Measurements from ENCODE around the gene NAA40.

NAA40 gene

DNA sequence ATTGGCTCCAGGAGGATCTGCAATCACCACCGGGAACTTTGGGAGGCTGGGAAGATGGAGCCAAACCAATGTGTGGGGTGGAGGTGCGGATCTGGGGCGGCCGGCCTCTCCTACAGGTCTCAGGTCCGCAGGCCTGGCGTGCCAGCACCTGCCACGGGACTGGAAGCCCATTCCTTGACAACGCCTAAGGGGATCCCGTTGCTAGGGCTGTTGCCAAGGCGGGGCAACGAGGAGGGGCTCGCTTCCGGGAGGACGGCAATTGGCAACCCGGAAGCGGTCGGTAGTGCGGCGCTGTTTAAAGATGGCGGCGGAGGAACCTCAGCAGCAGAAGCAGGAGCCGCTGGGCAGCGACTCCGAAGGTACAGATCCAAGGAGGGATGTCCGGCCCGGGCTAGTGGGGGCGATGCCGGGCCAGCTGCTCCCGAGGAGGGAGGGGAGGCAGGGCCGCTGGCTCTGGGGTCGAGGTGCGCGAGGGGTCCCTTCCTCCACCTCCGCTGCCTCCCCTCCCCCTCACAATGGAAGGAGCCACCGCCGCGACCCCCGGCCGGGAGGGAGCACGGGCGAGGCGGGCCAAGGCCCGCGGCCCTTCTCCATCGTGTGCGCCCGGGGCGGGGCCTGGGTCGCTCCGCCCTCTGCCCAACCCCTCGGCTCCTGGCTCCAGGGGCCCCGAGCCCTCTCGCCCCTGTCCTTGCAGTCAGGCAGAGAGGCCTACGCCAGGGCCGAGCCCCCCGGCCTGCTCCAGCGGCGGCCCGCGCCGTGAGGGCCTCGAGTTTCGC lies 47.5 kb downstream of the NAA40 start, which contains the start of gene OTUB1:
TSS of gene OTUB1 (plus strand) at position 283 of the 776 bp plus-strand sequence. CDS start at position 302, 19 bp downstream.
- peak; percentile 75 to 84 for DNase-seq (ENCODE audit: low read depth in 2 of 2)

DNA sequence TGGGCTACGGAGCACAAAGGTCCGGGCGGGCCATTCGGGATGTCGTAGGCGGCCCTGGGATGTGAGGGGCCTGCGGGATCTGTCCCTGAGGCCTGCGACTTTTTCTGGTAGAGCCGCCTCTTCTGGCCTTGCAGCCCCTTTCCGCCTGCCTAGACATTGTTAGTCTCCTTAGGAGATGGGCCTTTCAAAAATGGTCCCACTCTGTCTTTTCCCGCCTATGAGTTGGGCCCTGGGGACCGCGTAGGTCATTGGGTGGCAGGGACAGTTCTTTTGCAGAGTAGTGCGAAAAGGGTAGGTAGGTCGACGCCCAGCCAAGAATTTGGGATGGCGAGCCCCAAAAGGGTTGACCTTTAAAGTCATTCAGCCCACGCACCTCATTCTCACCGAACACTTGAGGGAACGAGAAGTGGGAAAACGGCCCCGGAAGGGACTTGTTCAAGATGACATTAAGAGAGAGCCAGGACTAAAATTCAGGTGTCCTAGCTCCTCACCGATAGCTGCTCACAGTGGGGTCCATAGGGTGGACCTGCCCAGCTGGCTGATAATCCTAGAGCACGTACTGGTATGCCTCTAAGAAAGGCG lies 48.2 kb downstream of the NAA40 start:
- DNase-seq (ENCODE audit: low read depth in 2 of 2), result no peak

DNA sequence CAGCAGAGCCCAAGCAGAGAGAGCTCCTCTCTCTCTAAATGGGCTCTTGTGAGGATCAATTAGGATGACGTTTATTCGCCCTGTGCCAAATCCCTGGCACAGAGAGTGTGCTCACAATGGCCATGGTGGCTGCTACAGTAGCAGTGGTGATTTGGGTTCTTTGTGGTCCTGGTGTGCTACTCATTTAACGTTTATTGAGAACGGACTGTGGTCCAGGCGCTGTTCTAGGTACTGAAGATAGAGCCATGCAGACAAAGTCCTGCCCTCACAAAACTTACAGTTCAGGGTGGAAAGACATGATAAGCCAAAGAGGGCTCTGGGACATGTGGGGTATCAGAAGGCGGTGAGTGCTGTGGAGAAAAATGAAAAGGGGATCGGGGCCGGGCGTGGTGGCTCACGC lies 52.8 kb downstream of the NAA40 start:
- DNase-seq (ENCODE audit: low read depth in 2 of 2), result no peak

DNA sequence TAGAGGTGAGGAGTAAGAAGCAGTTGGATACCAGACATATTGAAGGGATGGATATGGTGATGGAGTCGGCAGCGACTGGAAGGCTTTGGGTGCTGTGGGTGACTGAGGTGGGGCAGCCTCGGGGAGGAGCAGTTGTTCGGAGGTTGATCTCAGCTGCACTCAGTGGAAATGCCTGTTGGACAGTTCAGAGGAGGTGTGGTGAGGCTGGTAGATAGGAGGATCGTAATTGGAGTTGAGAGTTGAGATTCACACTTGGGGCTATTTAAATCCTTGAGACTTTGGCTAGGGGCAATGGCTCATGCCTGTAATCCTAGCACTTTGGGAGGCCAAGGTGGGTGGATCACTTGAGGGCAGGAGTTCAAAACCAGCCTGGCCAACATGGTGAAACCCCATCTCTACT lies 54.3 kb downstream of the NAA40 start:
- DNase-seq (ENCODE audit: low read depth in 2 of 2), result no peak

DNA sequence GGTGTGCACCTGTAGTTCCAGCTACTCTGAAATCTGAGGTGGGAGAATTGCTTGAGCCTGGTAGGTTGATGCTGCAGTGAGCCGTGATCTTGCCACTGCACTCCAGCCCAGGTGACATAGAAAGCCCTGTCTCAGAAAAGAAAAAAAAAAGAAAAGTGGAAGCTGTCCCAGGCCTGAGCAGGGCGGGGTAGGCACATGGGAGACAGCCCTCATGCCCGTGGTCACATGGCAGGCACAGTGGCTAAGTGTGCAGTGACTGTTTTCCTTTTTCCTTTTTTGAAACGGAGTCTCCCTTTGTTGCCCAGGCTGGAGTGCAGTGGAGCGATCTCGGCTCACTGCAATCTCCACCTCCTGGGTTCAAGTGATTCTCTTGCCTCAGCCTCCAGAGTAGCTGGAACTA lies 55.2 kb downstream of the NAA40 start:
- no peak for DNase-seq (ENCODE audit: low read depth in 2 of 2)

DNA sequence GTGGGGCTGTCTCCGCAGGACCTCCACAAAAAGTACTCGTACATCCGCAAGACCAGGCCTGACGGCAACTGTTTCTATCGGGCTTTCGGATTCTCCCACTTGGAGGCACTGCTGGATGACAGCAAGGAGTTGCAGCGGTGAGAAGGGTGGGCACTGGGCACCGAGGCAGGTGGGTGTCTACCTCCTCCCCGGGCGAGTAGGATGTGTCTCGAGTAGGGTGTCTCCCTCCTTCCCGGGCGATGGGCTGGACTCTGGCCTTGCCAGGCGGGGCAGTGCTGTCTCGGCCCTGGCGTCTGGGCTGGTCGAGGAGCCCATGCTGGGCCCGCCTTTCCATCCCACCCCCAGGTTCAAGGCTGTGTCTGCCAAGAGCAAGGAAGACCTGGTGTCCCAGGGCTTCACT lies 57.7 kb downstream of the NAA40 start:
- DNase-seq (ENCODE audit: low read depth in 2 of 2), result no peak

DNA sequence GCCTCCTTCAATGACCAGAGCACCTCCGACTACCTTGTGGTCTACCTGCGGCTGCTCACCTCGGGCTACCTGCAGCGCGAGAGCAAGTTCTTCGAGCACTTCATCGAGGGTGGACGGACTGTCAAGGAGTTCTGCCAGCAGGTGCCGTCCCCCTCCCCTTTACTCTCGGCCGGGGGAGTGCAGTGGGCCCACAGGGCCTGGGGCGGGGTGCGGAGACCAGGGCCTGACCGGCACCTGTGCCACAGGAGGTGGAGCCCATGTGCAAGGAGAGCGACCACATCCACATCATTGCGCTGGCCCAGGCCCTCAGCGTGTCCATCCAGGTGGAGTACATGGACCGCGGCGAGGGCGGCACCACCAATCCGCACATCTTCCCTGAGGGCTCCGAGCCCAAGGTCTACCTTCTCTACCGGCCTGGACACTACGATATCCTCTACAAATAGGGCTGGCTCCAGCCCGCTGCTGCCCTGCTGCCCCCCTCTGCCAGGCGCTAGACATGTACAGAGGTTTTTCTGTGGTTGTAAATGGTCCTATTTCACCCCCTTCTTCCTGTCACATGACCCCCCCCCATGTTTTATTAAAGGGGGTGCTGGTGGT lies 58.4 kb downstream of the NAA40 start:
- no peak for DNase-seq (ENCODE audit: low read depth in 2 of 2)

DNA sequence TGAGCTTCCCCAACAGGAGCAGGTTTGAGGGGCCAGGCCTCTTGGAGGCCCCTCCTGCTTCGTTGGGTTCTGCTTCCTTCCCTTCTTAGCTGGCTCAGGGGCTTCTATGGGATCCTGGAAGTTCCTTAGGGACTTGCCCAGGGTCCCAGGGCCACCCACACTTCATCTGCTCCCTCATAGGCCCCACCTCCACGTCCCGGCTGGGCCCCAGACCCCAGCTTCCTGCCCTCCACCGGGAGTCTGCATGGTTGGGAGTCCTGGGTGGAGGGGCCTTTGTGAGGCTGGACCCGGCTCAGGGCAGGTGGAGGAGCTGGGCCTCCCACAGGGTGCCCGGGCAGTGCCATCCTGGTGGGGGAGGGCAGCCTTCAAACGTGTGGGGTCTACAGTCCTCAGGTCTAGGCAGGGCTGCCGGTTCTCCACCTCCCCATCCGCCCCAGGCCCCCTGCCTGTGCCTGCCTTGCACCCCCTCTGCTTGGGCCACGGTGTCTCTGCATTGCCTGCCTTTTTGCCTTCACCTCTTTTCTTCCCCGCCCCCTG lies 59.1 kb downstream of the NAA40 start:
- no peak for DNase-seq (ENCODE audit: low read depth in 2 of 2)

DNA sequence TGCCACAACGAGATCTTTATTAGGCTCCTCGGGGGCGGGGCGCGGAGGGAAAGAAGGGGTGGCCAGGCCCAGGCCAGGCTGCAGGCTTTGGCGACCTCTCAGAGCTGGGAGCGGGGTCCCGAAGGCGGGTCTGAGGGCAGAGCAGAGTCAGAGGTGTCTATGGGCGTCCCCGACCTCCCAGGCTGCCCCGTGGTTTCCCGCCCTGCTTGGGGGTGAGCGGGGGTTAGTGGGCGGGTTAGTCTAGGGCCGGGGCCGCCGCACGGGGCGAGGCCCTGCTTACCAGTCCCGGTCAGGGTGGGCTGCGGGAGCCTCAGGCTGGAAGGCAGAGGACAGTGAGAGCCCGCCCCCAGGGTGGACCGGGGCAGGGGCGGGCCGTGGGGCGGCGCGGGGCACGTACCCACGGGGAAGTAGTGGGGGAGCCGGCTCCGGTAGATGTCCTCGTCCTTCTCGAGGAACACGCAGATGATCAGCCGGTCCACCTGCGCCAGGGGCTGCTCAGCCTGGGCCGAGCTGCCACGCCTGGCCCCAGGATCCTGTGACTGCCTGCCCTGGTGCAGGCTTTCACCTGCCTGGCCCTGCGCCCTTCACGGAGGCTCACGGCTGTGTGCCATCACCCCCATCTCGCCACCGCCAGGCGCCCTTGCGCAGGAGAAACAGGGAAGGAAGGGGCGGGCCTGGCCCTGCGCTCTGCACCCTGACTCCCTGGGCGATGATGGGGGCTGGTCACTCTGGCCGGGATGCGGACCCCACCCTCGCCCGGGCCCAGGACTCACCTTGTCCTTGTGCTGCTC lies 60.0 kb downstream of the NAA40 start:
- no peak for DNase-seq (ENCODE audit: low read depth in 2 of 2)

DNA sequence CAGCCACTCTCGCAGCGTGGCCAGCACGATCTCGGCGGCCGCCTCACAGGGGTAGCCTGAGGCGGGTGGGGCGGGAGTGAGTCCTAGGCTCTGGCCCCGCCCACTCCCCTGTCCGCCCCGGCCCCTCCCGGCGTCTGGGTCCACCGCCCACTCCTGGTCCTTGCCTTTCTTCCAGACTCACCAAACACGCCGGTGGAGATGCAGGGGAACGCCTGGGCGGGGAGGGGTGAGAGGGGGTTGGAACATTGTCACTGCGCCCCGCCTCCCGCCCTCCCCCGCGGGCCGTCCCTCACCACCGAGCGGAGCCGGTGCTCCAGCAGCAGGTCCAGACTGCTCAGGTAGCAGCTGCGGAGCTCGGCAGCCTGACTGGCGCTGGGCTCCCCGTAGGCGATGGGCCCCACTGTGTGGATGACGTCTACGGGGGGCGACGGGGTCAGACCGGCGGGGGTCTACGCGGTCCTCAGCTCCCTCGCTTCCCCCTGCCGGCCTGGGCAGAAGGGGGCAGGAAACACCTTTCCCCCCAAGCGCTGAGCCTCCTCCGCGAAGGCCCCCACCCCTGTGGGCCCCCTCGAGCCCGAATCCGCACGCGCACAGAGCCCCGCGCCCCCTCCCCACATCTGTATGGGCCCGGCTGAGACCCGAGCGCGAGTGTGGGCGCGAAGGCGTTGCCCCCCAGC lies 60.7 kb downstream of the NAA40 start:
- peak; percentile 24 to 54 for DNase-seq (ENCODE audit: low read depth in 2 of 2)

DNA sequence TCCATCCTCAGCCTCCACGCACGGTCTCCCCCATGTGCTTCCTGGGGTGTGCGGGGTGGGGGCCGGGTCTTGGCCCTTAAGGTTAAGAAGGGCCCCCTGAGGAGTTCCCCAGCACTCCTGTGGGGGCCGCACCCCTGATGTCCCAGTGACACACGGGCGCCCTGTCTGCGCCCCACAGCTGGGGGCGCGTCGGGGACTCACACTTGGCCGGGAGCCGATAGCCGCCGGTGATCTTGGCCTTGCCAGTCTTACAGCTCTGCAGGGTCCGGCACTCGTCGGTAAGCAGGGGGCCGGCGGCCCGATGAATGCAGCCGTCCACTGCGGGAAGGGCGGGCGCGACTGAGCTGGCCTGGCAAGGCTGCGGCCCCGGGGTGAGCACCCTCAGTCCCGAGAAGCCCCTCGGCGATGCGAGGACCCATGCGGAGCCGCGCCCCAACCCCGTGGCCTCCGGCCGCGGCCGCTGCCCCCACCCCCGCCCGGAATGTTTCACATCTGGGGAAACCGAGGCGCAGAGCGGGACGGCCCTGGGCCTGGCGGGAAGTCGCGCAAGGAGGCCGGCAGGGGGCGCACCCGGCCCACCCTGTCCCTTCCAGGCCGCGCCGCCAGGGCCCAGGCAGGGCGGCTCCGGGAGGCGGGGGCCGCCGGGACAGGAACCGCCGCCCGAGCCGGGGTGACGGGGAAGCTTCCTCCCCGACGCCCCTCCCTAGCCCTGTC lies 61.4 kb downstream of the NAA40 start:
- peak; percentile 35 to 63 for DNase-seq (ENCODE audit: low read depth in 2 of 2)

DNA sequence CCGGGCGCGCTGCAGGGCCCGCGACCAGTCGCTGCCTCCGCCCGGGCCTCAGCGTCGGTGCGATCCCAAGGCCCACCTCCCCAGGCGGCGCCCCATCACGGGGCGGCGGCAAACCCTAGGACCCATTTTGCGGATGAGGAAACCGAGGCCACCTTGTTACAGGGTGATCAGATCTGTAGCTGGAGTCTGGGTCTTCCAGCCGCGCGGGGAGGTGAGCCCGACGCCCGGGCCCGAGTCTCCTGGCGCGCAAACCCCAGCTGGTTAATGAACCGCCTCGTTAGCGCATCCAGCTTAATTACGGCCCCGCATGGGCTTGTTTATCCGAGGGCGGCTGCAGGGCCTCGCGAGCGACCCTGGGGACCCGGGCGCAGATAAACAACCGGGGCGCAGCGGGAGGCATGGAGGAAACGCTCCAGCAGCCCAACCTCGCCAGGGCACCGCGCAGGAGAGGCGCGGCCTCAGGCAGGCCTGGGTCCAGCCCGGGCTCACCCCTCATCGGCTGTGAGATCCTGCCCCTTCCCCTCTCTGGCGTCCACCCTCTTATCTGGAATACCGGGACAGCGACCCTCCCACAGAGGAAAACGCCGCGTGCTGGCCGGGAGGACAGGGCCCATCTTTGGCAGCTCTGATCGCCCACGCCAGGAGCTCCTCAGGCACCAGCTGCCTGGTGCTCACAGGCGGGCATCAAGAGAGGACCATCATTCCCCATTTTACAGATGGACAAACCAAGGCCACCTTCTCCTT lies 62.1 kb downstream of the NAA40 start:
- DNase-seq (ENCODE audit: low read depth in 2 of 2), result no peak

DNA sequence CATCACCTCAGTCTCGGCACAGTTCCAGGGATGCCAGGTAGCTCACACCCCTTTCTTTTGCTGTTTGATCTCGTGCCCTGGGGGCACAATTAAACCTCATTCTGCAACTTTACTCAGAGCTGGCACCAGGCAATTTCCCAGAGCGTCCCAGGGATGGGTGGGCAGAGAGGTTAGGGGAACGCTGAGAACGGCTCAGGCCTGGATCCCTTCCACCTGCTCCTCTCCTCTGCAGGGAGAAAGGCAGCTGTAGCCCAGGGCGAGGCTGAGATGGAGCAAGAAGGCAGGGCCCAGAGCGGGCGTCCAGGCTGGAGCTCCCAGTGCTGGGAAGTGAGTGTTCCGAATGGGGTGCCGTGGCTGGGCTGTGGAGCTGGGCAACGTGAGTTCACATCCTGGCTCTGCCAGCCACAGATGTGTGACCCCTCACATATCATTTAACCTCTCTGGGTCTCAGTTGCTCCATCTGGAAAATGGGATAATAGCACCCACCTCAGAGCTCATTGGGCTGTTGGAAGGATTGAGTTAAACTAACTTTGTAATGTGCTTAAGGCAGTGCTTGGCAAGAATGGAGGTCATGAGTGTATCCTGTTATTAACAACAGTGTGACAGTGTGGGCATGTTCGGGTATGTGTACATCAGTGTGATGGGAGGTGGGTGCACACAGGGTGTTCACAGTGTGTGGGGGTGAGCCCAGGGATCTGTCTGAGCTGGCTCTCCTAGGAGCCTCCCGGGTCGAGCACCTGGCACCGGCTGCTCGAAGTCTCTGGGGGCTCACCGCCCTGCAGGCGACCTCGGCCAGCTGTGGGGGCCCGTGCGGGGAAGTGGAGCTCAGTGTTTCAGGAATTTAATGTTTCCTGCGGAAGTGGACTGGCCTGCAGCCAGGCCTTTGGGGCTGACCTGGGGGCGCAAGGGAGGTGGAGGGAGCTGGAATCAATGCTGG lies 63.0 kb downstream of the NAA40 start:
- DNase-seq (ENCODE audit: low read depth in 2 of 2), result no peak

DNA sequence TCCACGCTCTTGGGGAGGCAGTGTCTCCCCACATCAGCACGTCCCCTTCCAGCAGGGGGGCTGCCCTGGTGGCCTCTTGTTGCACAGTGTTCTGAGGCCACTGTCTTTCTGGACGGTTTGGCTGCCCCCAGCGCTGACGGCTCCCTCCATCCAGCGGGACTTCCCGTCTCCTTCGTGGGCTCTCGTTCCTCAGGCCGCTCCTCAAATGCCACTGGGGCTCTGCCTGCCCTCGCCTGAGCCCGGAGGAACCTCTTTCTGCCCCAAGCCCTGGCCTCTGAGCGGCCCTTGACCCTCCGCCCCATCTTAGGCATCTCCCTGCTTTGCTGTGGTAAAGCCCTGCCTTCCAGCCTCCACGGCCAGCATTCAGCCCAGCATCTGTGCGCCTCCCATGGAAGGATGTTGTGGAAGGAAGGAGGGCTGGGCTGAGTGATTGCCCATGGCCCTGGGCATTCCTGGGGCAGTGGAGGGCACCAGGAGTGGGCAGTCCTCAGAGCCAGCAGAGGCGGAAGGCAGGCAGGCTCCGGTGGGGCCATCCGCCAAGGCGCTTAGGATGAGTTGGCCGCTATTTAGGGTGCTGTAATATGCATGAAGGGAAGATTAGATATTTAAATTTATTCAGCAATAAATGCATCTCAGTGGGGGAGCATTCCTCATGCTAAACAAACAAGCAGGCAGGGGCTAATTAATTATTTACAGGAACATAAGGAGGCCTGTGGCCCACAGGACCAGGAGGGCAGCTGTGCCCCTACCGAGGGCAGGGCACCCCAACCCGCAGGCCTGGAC lies 65.2 kb downstream of the NAA40 start:
- DNase-seq (ENCODE audit: low read depth in 2 of 2), result no peak

DNA sequence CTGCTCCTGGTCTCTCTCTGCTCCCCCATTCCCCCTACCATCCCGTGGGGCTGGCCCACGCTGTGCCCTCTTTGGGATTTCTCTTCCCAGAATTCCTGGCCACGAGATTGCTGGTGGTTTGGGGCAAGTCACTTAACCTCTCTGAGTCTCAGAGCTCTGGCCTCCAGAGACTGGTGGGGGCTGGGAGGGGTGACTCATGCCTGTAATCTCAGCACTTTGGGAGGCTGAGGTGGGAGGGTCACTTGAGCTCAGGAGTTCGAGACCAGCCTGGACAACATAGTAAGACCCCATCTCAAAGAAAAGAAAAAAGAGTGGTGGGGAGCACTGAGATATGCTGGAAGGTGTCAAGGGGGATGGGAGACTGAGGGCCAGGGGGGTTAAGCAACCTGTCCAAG lies 65.8 kb downstream of the NAA40 start:
- no peak for DNase-seq (ENCODE audit: low read depth in 2 of 2)

DNA sequence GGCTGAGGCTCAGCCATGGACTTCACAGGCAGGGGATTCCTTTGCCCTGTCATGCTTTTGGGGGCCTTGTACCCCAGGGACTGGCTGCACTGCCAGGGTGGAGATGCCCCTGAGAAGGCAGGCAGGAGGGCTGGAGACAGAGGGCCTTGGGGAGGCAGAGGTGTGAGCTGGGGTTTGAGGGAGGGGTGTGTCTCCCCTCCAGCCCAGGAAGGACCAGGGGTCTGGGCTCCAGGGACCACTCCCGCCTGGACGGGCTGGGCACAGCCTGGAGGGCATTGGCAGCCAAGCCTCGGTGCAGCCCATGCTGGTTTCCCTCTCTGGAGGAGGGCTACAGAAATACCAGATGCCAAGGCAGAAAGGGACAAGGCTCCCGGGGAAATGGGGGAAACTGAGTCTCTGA lies 66.9 kb downstream of the NAA40 start:
- no peak for DNase-seq (ENCODE audit: low read depth in 2 of 2)

DNA sequence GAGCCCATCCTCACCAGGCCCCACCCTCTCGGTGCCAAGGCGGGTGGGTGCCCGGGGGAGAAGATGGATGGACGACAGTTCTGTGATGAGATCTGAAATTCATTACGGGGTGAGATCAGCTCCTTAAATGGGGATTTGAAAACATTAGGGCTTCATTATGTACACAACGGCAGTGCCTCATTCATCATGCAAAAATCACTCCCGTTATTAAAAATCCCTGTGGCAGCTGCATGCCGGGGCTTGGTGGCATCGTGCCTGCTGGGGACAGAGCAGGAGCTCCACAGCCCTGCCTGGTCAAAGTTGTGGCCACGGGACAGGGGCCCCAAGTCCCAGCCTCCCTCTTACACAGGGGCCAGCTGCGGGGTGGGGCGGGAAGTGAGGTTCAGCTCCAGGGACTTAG lies 67.6 kb downstream of the NAA40 start:
- no peak for DNase-seq (ENCODE audit: low read depth in 2 of 2)
